MM.1S (cell line): ENCODE results near the gene PSRC1.

Experiments used
- DNase-seq: peaks from one replicate; pipeline ENCODE4 v3.0.0-alpha.2; 2015
- H2AFZ ChIP-seq: fragments of 300-600 bp; sonication (generic); 2 replicates; pipeline ENCODE4 v1.6.0; 2016; ENCODE audit warnings: antibody characterized with exemption, low read length
- H3F3A ChIP-seq: fragments of 300-600 bp; sonication (generic); 2 replicates; pipeline ENCODE4 v1.6.1; 2016; ENCODE audit warnings: mild to moderate bottlenecking, antibody characterized with exemption, low read length, moderate library complexity, mixed read lengths; ENCODE audit not compliant: insufficient read depth
- H3K27ac ChIP-seq: fragments of 300-600 bp; sonication (generic); 2 replicates; pipeline ENCODE4 v1.5.1; 2016; ENCODE audit warnings: mild to moderate bottlenecking, low read length
- H3K27me3 ChIP-seq: fragments of 300-600 bp; sonication (generic); replicated peaks from 2 replicates; pipeline ENCODE4 v1.6.0; 2016; ENCODE audit warnings: low read length; ENCODE audit not compliant: insufficient read depth
- H3K36me3 ChIP-seq: fragments of 300-600 bp; sonication (generic); replicated peaks from 2 replicates; pipeline ENCODE4 v1.6.1; 2016; ENCODE audit warnings: mild to moderate bottlenecking, low read length, mixed read lengths; ENCODE audit not compliant: insufficient read depth
- H3K4me1 ChIP-seq: fragments of 300-600 bp; sonication (generic); 2 replicates; pipeline ENCODE4 v1.6.1; 2016; ENCODE audit warnings: low read length, mixed read lengths
- H3K4me2 ChIP-seq: fragments of 300-600 bp; sonication (generic); 2 replicates; pipeline ENCODE4 v1.6.0; 2016; ENCODE audit warnings: low read depth, low read length
- H3K4me3 ChIP-seq: fragments of 300-600 bp; sonication (generic); 2 replicates; pipeline ENCODE4 v1.5.1; 2016; ENCODE audit warnings: low read length, mixed read lengths
- H3K79me2 ChIP-seq: fragments of 300-600 bp; sonication (generic); 2 replicates; pipeline ENCODE4 v1.6.1; 2016; ENCODE audit warnings: mixed run types, low read length, mixed read lengths
- H3K9ac ChIP-seq: fragments of 300-600 bp; sonication (generic); 2 replicates; pipeline ENCODE4 v1.6.1; 2016; ENCODE audit warnings: low read length, mixed read lengths
- H3K9me2 ChIP-seq: fragments of 300-600 bp; sonication (generic); replicated peaks from 2 replicates; pipeline ENCODE4 v1.6.1; 2016; ENCODE audit warnings: mild to moderate bottlenecking, low read length, mixed read lengths; ENCODE audit not compliant: insufficient read depth
- H3K9me3 ChIP-seq: fragments of 300-600 bp; sonication (generic); replicated peaks from 2 replicates; pipeline ENCODE4 v1.6.1; 2016; ENCODE audit warnings: mild to moderate bottlenecking, low read length, mixed read lengths; ENCODE audit not compliant: insufficient read depth
- H4K20me1 ChIP-seq: fragments of 300-600 bp; sonication (generic); 2 replicates; pipeline ENCODE4 v1.6.1; 2016; ENCODE audit warnings: mild to moderate bottlenecking, low read length, moderate library complexity, mixed read lengths; ENCODE audit not compliant: insufficient read depth
- CTCF ChIP-seq: fragments of 300-600 bp; sonication (generic); IDR thresholded peaks from 2 replicates; pipeline ENCODE4 v1.5.1; 2016; ENCODE audit warnings: antibody characterized with exemption, low read length, mixed read lengths
- EZH2 ChIP-seq: fragments of 300-600 bp; sonication (generic); optimal IDR thresholded peaks from 2 replicates; pipeline ENCODE3; 2017; ENCODE audit warnings: low read depth, mild to moderate bottlenecking, antibody characterized with exemption, low read length, mixed read lengths
- EZH2phosphoT487 ChIP-seq: fragments of 300-600 bp; sonication (generic); IDR thresholded peaks from 2 replicates; pipeline ENCODE4 v1.6.1; 2018; ENCODE audit warnings: antibody characterized with exemption, low read length

The PSRC1 gene

GRCh38 chr1:109269981-109270622, 12.8 kb downstream of the PSRC1 start:
- no peak for DNase-seq
- no peaks in the 10 kb centered on the region for H4K20me1 ChIP-seq
- no peaks in the 10 kb centered on the region for H3K27me3 ChIP-seq
- no peak overlapping the region for H2AFZ ChIP-seq
- H3K9me2 ChIP-seq, result no peaks in the 10 kb centered on the region
- no peaks in the 10 kb centered on the region for H3K9me3 ChIP-seq
- H3K36me3 ChIP-seq, result no peaks in the 10 kb centered on the region
- no peaks in the 10 kb centered on the region for H3K4me1 ChIP-seq
- no peaks in the 10 kb centered on the region for H3F3A ChIP-seq
- no peak overlapping the region for H3K27ac ChIP-seq
- H3K4me3 ChIP-seq, result no peak overlapping the region
- H3K4me2 ChIP-seq, result no peak overlapping the region
- TF ChIP-seq EZH2phosphoT487 (no peak), CTCF (no peak), EZH2 (no peak)
- H3K9ac ChIP-seq, result no peak overlapping the region
- H3K79me2 ChIP-seq, result no peaks in the 10 kb centered on the region

DNA sequence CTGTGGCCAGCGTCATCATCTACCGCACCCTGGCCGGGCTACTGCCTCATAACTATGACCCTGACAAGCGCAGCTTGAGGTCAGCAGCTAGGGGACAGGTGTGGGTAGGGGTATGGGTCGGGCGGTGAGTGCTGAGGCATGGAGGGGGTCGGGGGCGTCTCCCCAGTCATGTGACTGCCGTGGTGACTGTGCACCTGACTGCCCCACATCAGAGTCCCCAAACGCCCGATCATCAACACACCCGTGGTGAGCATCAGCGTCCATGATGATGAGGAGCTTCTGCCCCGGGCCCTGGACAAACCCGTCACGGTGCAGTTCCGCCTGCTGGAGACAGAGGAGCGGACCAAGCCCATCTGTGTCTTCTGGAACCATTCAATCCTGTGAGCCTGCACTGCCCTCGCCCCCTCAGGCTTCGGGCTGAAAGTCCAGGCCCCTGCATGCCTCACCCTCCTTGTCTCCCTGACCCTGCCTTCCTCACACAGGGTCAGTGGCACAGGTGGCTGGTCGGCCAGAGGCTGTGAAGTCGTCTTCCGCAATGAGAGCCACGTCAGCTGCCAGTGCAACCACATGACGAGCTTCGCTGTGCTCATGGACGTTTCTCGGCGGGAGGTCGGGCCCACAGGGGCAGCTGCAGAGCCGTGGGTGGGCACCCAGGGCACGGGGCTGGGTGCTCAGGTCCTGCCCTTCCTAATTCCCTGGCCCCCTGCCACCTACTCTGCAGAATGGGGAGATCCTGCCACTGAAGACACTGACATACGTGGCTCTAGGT, 13.5 kb downstream of the PSRC1 start:
- Histone ChIP-seq H3F3A (no peaks in the 10 kb centered on the region), H3K4me2 (no peak overlapping the region), H3K9me2 (no peaks in the 10 kb centered on the region), H2AFZ (no peak overlapping the region), H3K79me2 (no peaks in the 10 kb centered on the region), H3K36me3 (no peaks in the 10 kb centered on the region), H3K9me3 (no peaks in the 10 kb centered on the region), H3K27ac (no peak overlapping the region), H3K27me3 (no peaks in the 10 kb centered on the region), H3K4me1 (no peaks in the 10 kb centered on the region), H3K4me3 (no peak overlapping the region), H4K20me1 (no peaks in the 10 kb centered on the region), H3K9ac (no peak overlapping the region)
- TF ChIP-seq EZH2, result no peak
- no peak for TF ChIP-seq CTCF
- no peak for TF ChIP-seq EZH2phosphoT487
- no peak for DNase-seq

GRCh38 chr1:109268431-109269211, 14.3 kb downstream of the PSRC1 start:
- no peaks in the 10 kb centered on the region for H3F3A ChIP-seq
- DNase-seq, result no peak
- no peak overlapping the region for H3K4me3 ChIP-seq
- no peaks in the 10 kb centered on the region for H3K4me1 ChIP-seq
- H4K20me1 ChIP-seq, result no peaks in the 10 kb centered on the region
- H3K36me3 ChIP-seq, result no peaks in the 10 kb centered on the region
- no peaks in the 10 kb centered on the region for H3K9me2 ChIP-seq
- no peak for TF ChIP-seq EZH2
- TF ChIP-seq EZH2phosphoT487, result no peak
- no peak for TF ChIP-seq CTCF
- H3K79me2 ChIP-seq, result no peaks in the 10 kb centered on the region
- no peak overlapping the region for H3K27ac ChIP-seq
- no peak overlapping the region for H3K4me2 ChIP-seq
- H3K27me3 ChIP-seq, result no peaks in the 10 kb centered on the region
- H2AFZ ChIP-seq, result no peak overlapping the region
- no peaks in the 10 kb centered on the region for H3K9me3 ChIP-seq
- H3K9ac ChIP-seq, result no peak overlapping the region
